ENCODE measurements around the gene KRT9.

DNA sequence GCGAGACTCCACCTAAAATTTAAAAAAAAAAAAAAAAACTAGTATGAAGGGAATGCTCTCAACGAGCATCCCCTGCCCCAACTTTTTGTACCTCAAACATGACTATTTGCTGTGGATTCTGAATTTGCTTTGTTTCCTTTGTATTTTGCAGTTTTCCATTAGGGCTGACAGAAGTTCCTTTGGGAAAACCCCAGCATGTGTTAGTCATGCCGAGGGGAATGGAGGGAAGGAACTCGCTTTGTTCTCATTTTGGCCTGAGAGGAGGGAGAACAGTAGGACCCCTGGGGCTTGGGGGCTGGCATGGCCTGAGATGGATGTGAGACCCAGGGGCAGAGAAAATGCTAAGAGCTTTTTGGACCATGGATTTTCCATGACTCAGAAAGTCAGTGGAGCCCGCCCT, 20.5 kb downstream of the KRT9 start:
- TF ChIP-seq, protein P1, sequence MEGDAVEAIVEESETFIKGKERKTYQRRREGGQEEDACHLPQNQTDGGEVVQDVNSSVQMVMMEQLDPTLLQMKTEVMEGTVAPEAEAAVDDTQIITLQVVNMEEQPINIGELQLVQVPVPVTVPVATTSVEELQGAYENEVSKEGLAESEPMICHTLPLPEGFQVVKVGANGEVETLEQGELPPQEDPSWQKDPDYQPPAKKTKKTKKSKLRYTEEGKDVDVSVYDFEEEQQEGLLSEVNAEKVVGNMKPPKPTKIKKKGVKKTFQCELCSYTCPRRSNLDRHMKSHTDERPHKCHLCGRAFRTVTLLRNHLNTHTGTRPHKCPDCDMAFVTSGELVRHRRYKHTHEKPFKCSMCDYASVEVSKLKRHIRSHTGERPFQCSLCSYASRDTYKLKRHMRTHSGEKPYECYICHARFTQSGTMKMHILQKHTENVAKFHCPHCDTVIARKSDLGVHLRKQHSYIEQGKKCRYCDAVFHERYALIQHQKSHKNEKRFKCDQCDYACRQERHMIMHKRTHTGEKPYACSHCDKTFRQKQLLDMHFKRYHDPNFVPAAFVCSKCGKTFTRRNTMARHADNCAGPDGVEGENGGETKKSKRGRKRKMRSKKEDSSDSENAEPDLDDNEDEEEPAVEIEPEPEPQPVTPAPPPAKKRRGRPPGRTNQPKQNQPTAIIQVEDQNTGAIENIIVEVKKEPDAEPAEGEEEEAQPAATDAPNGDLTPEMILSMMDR (IDR thresholded peaks at IDR 0.05) = no peak
- no peak for TF ChIP-seq EP300 (IDR thresholded peaks at IDR 0.05)
- TF ChIP-seq POLR2AphosphoS5 (IDR thresholded peaks at IDR 0.05) = no peak
- no peak for TF ChIP-seq POLR2A (IDR thresholded peaks at IDR 0.05)
